Thymus (tissue), 11 donors: ENCODE results near the gene SLC13A3. TPM values are rescaled to one million over a fixed set of nuclear protein-coding genes. Genes with fewer than 3 reads are reported as not detected.

Source experiments
- DNase-seq, 9 donors: peaks; one replicate each; pipeline ENCODE4 v3.0.0-alpha.2; 2013; ENCODE audit warnings: low spot score in 9 of 9, low read depth in 6 of 9, missing footprints in 1 of 9
- H3K27ac ChIP-seq, 2 donors: one replicate each; pipeline ENCODE4 v1.5.1; 2013; ENCODE audit warnings: control low read depth in 1 of 2, low read depth in 1 of 2, low read length in 1 of 2, mild to moderate bottlenecking in 1 of 2, moderate library complexity in 1 of 2
- H3K27me3 ChIP-seq, 2 donors: one replicate each; pipeline ENCODE4 v1.5.1; 2013; ENCODE audit warnings: low read length in 1 of 2; ENCODE audit not compliant: control insufficient read depth in 2 of 2, insufficient read depth in 1 of 2
- H3K36me3 ChIP-seq, 2 donors: one replicate each; pipeline ENCODE4 v1.5.1; 2013; ENCODE audit warnings: low read length in 1 of 2, mild to moderate bottlenecking in 1 of 2, moderate library complexity in 1 of 2; ENCODE audit not compliant: control insufficient read depth in 2 of 2, insufficient read depth in 2 of 2
- H3K4me1 ChIP-seq, 2 donors: one replicate each; pipeline ENCODE4 v1.5.1; 2013; ENCODE audit warnings: low read length in 2 of 2; ENCODE audit not compliant: control insufficient read depth in 2 of 2, insufficient read depth in 2 of 2
- H3K4me3 ChIP-seq, 2 donors: one replicate each; pipeline ENCODE4 v1.5.1; 2013; ENCODE audit warnings: low read length in 2 of 2, control low read depth in 1 of 2, mild to moderate bottlenecking in 1 of 2
- H3K9me3 ChIP-seq, 2 donors: one replicate each; pipeline ENCODE4 v1.5.1; 2013; ENCODE audit warnings: low read length in 1 of 2, mild to moderate bottlenecking in 1 of 2; ENCODE audit not compliant: control insufficient read depth in 2 of 2, insufficient read depth in 1 of 2
- WGBS: extraction: QIAGEN DNeasy Blood & Tissue Kit; methylation state at CpG from one replicate; pipeline ENCODE4 v1.1.7; 2013; 5-methylcytosine and 5-hydroxymethylcytosine counted together
- polyA plus RNA-seq: library from polyadenylated mRNA; stranded (reverse); fragments of 200-250 nt; gene quantifications from one replicate; pipeline ENCODE4 v1.2.3, GENCODE V29; 2013
- total RNA-seq: library from RNA; stranded (reverse); fragments of 120-200 nt; gene quantifications from one replicate; pipeline ENCODE4 v1.2.4, GENCODE V29; 2013
- donor health status: healthy.

Gene SLC13A3
- total and polyA plus RNA-seq, 2 donors, result 1.4 to 1.9 TPM

DNA sequence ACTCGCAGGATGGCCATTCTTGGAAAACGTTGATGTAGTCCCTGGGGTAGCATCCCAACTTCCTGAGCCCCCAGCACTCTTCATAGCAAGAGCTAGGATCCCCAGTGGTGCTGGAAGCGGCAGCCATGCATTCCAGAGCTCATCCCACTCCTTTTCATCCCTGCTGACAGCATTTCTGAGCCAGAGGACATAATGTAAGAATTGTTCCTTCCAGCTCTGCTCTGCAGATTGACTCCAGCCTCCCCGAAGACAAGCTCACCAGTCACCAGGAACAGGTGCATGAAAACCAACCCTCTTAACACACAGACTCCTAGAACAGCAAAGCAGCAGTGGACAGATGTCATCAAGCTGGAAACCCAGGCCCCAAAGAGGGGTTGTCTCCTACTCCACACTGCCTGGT lies 3.8 kb downstream of the SLC13A3 start:
- no peak for DNase-seq
- Histone ChIP-seq H3K4me3 (no peak overlapping the region), H3K27me3 (peaks cover 11 to 37% of the 10 kb centered on the region in 2 donors), H3K4me1 (no peaks in the 10 kb centered on the region), H3K9me3 (no peaks in the 10 kb centered on the region), H3K36me3 (no peaks in the 10 kb centered on the region), H3K27ac (no peak overlapping the region)
- 70% methylated on average over 4 of the region's 4 CpGs for WGBS

DNA sequence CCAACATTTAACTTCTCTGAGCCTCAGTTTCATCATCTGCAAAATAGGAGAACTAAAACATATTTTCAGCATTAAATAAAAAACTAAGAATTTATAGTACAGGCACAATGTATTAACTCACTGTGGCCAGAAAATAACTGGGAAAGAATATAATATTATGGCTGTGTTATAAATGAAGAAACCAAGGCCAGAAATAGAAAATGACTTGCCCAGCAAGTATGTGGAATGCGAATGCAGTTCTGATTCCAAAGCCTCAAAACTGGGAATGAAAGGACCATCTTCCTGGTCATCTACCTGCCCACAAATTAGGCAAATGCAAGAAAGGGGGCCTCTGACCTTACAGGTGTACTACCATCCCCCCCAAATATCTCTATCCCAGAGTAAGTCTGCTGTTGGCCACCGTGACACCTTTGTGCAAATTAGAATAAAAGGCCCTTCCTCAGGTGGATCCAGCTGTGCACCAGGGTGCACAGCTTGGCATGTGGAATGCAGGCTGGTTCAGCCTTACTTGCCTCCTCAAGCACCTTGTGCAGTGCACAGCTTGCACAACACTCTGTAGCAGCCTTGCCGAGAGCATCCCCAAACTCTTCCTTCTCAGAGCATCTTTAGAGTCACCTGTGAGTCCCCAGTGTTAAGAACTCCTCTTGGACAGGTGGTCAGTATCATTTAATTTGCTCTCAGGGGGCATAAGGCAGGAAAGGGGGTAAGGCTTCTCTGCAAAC lies 4.4 kb downstream of the SLC13A3 start:
- no peak overlapping the region for H3K27ac ChIP-seq
- no peaks in the 10 kb centered on the region for H3K36me3 ChIP-seq
- H3K27me3 ChIP-seq, result peaks cover 11 to 30% of the 10 kb centered on the region in 2 donors
- no peak overlapping the region for H3K4me3 ChIP-seq
- no peaks in the 10 kb centered on the region for H3K9me3 ChIP-seq
- H3K4me1 ChIP-seq, result no peaks in the 10 kb centered on the region
- no peak for DNase-seq
- 94% methylated on average over 3 of the region's 3 CpGs for WGBS

DNA sequence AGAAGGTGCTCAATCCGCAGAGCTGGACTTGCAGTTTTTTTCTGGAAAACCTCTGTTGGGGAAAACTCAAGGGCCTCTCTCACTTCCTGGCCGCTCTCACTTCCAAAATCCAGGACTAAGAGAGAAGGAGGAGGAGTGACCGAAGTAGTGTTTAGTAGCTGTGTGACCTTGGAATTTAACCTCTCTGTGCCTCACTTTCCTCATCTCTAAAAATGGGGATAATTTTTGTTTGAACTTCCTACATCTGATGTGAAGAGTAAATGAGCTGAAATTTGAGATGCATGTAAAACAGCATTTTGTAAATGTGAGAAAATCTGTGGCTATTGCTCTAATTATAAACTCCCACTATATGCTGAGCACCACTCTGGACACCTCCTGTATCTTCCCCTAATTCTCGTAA lies 5.1 kb downstream of the SLC13A3 start:
- Histone ChIP-seq H3K27ac (no peak overlapping the region), H3K36me3 (no peaks in the 10 kb centered on the region), H3K4me3 (no peak overlapping the region), H3K27me3 (peaks cover 7 to 24% of the 10 kb centered on the region in 2 donors), H3K9me3 (no peaks in the 10 kb centered on the region), H3K4me1 (no peaks in the 10 kb centered on the region)
- WGBS, result 90% methylated on average over 4 of the region's 4 CpGs
- DNase-seq, result no peak

DNA sequence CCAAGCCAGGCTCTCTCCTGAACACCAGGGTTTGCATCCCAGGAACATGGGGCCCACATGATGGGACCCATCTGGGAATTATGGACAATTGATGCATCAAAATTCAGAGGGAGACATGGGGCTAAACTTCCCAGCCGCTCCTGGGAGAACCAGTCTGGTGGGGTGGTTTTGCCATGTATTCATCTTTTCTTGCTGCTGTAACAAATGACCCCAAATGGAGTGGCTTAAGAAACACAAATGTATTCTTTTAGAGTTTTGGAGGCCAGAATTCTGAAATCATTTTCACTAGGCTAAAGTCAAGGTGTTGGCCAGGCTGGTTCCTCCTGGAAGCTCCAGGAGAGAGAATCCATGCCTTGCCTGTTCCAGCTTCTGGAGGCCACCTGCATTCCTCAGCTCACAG lies 6.5 kb downstream of the SLC13A3 start:
- no peak for DNase-seq
- H3K9me3 ChIP-seq, result no peaks in the 10 kb centered on the region
- no peak overlapping the region for H3K4me3 ChIP-seq
- H3K27me3 ChIP-seq, result peaks cover 0 to 10% of the 10 kb centered on the region in 2 donors
- 93% methylated on average over 1 of the region's 1 CpG for WGBS
- no peaks in the 10 kb centered on the region for H3K4me1 ChIP-seq
- no peak overlapping the region for H3K27ac ChIP-seq
- H3K36me3 ChIP-seq, result no peaks in the 10 kb centered on the region

DNA sequence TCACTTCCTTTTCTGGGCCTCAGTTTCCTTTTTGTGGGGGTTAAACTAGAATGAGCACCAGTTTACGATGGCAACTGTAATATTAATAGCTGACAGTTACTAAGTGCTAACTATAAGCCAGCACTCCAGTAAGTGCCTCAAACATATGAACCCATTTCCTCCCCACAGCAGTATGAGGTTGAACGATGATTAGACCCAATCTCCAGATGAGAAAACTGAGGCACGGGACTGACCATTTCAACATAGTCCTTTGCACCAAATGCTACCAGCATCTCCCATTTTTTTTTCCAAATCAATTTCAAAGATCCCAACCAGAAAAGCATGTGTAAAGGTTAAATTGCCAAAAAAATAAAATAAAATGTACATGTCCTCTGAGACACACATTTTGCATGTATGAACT lies 7.1 kb downstream of the SLC13A3 start:
- peaks cover 0 to 5% of the 10 kb centered on the region in 2 donors for H3K27me3 ChIP-seq
- H3K36me3 ChIP-seq, result no peaks in the 10 kb centered on the region
- no peaks in the 10 kb centered on the region for H3K9me3 ChIP-seq
- no peak overlapping the region for H3K27ac ChIP-seq
- no peak overlapping the region for H3K4me3 ChIP-seq
- DNase-seq, result no peak
- WGBS, result 96% methylated on average over 3 of the region's 3 CpGs
- no peaks in the 10 kb centered on the region for H3K4me1 ChIP-seq

DNA sequence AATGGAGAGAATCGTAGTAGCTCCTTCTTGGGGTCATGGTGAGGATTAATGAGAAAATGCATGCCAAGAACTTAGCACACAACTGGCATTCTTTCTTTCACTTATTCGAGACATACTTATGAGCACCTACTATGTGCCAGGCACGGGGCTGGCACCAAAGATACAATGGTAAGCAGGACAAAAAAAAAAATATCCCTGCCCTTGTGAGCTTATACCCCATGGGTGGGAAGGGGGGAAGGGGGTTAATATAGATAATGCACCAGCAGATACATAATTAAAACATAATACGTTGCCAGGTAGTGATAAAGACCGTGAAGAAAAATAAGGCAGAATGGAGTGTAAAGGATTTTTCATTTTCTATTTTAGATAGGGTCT lies 8.3 kb downstream of the SLC13A3 start:
- H3K4me1 ChIP-seq, result no peaks in the 10 kb centered on the region
- no peaks in the 10 kb centered on the region for H3K27me3 ChIP-seq
- no peak overlapping the region for H3K4me3 ChIP-seq
- H3K9me3 ChIP-seq, result no peaks in the 10 kb centered on the region
- H3K27ac ChIP-seq, result no peak overlapping the region
- no peak for DNase-seq
- WGBS, result 74% methylated on average over 5 of the region's 5 CpGs
- H3K36me3 ChIP-seq, result no peaks in the 10 kb centered on the region

DNA sequence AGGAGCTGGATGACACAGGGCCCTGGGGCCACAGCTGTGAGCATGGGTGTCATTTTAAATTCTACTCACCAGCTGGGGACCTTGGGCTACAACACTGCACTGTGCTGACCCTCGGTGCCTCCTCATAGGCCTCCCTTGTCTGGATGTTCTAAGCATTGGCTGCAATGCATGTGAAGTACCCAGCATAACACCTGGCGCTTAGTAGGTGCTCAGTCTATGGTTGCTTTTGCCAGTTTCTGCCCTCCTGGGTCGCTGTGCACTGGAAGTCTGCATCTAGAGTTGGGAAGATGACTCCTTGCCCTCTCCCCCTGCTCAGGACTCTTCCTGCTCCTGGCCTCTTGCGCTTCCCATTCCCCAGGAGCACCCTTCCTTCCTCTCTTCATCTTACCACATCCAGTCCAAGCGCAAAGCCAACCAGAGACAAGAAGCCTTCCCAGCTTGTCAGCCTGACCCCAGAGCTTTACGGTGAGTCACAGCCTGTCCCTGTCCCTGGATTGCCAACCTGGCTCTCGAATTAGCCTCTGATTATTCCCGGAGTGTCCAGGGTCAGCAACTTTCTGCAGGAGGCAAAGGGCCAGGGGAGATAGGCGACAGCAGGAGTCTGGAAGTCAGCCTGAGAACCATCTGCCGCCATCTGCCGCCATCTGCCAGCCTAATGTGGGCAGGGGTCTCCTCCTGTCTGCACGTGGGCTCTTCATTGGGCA lies 8.8 kb downstream of the SLC13A3 start:
- 92% methylated on average over 12 of the region's 12 CpGs for WGBS
- H3K4me3 ChIP-seq, result no peak overlapping the region
- no peaks in the 10 kb centered on the region for H3K9me3 ChIP-seq
- H3K27me3 ChIP-seq, result no peaks in the 10 kb centered on the region
- no peak overlapping the region for H3K27ac ChIP-seq
- H3K4me1 ChIP-seq, result no peaks in the 10 kb centered on the region
- H3K36me3 ChIP-seq, result no peaks in the 10 kb centered on the region
- DNase-seq, result no peak

DNA sequence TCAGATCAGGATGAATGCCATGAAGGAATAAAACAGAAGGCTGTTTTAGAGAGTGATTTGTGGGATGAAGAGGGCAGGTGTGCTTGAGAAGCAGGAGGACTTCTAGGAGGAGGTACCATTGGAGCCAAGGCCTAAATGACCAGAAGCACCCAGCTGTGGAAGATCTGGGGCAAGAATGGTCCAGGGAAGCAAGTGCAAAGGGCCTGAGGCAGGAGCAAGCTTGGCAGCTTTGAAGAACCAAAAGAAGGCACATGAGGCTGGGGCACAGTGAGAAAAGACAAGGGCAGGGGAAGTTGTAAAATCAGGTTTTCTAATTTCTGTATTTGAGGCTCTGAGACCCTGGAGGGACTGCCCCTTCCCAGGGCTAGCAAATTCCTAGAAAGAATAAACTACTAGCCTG lies 9.8 kb downstream of the SLC13A3 start:
- no peaks in the 10 kb centered on the region for H3K36me3 ChIP-seq
- no peak overlapping the region for H3K27ac ChIP-seq
- no peak for DNase-seq
- no peak overlapping the region for H3K4me3 ChIP-seq
- H3K4me1 ChIP-seq, result no peaks in the 10 kb centered on the region
- H3K9me3 ChIP-seq, result no peaks in the 10 kb centered on the region
- no peaks in the 10 kb centered on the region for H3K27me3 ChIP-seq

DNA sequence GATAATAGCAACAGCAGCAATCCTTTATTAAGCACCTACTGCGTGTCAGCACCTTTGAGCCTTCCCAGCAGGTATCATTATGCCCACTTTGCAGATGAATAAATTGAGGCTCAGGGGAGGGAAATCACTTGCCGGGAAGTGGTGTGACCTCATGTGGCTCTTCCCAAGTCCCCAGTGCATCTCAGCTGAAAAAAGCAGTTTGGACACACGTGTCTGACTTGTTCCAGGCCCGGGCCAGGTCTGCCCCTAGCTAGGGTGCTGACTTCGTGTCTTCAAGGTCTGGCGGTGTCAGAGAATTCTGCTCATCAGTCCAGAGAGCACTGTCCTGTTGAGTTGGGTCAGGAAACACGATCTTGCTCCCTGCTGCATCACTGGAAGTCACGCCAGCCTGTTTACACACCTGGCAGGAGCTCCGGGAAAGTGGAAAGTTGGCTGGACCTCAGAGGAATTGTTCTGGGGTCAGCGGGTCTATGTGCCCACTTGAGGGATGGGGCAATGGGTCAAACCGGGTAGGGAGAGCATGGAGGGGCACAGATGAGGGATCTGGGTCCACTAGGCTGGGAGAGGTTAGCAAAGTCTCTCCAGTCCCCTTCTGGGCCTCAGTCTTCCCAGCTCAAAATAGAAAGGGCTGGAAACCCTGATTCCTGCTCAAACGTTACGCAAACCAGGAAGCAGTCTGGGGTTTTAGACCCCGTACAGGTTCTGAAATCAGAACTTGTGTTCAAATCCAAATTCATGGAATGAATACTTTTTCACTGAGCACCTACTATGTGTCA lies 10.5 kb downstream of the SLC13A3 start:
- Histone ChIP-seq H3K4me1 (no peaks in the 10 kb centered on the region), H3K9me3 (no peaks in the 10 kb centered on the region), H3K27me3 (no peaks in the 10 kb centered on the region), H3K27ac (no peak overlapping the region), H3K36me3 (no peaks in the 10 kb centered on the region), H3K4me3 (no peak overlapping the region)
- WGBS, result 75% methylated on average over 14 of the region's 14 CpGs
- DNase-seq, result no peak
